Measurements from ENCODE around the gene SMYD2. TPM values are rescaled to one million over a fixed set of nuclear protein-coding genes. Genes with fewer than 3 reads are reported as not detected.

Gene SMYD2
- total RNA-seq, 1 donor from 2014 or later, result 39.8 TPM

DNA sequence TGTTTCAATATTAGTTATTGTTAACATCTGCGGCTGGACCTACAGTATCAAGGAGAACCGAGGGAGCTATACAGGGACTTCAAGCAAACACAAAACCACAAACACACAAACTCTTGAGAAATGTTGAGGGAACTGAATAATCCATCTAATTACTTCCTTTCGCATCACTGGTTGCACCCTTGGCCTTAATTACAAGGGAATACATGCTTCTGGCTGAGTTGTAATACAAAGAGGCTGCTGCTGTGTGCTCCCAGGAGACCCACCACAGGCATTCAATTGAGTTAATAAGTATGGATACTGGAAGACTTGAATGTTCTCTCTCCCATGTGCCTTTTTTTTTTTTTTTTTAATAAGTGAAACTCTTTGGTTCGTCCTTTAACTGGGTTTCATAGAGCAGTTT lies 16.8 kb upstream of the SMYD2 start:
- Histone ChIP-seq H3K36me3 (no peaks in the 10 kb centered on the region), H3K27ac (no peak overlapping the region), H3K27me3 (peaks cover 56% of the 10 kb centered on the region), H3K9me3 (no peaks in the 10 kb centered on the region), H3K4me1 (no peaks in the 10 kb centered on the region), H3K4me3 (no peak overlapping the region)
- TF ChIP-seq, protein P1, sequence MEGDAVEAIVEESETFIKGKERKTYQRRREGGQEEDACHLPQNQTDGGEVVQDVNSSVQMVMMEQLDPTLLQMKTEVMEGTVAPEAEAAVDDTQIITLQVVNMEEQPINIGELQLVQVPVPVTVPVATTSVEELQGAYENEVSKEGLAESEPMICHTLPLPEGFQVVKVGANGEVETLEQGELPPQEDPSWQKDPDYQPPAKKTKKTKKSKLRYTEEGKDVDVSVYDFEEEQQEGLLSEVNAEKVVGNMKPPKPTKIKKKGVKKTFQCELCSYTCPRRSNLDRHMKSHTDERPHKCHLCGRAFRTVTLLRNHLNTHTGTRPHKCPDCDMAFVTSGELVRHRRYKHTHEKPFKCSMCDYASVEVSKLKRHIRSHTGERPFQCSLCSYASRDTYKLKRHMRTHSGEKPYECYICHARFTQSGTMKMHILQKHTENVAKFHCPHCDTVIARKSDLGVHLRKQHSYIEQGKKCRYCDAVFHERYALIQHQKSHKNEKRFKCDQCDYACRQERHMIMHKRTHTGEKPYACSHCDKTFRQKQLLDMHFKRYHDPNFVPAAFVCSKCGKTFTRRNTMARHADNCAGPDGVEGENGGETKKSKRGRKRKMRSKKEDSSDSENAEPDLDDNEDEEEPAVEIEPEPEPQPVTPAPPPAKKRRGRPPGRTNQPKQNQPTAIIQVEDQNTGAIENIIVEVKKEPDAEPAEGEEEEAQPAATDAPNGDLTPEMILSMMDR (IDR thresholded peaks at IDR 0.05), result no peak
- ATAC-seq (no peak), DNase-seq (no peak)
- intact Hi-C loops (cut with DNase I), result no loop called here

DNA sequence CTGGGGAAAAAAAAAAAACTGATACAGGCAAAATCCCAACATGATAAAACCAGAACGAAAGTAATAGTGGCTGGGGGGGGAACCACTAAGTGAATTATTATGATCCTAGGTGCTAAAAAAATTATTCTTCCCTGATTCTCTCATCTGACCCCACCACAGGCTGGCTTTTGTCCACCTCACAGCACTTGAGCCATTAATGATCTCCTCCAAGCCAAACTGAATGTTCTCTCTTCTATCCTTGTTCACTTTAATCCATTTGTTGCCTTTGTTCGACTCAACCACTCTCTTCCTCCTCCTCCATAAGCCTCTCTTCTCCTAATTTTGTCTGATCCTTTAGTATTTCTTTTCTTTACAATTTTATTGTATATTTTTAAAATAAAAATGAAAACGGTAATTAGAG lies 16.0 kb upstream of the SMYD2 start:
- intact Hi-C loops (cut with DNase I), result no loop called here
- H3K27me3 ChIP-seq, result peaks cover 64% of the 10 kb centered on the region
- DNase-seq (no peak), ATAC-seq (no peak)
- no peak overlapping the region for H3K4me3 ChIP-seq
- no peak overlapping the region for H3K27ac ChIP-seq
- TF ChIP-seq, protein P1 (IDR thresholded peaks at IDR 0.05), result no peak
- H3K9me3 ChIP-seq, result no peaks in the 10 kb centered on the region
- H3K36me3 ChIP-seq, result no peaks in the 10 kb centered on the region
- no peaks in the 10 kb centered on the region for H3K4me1 ChIP-seq

DNA sequence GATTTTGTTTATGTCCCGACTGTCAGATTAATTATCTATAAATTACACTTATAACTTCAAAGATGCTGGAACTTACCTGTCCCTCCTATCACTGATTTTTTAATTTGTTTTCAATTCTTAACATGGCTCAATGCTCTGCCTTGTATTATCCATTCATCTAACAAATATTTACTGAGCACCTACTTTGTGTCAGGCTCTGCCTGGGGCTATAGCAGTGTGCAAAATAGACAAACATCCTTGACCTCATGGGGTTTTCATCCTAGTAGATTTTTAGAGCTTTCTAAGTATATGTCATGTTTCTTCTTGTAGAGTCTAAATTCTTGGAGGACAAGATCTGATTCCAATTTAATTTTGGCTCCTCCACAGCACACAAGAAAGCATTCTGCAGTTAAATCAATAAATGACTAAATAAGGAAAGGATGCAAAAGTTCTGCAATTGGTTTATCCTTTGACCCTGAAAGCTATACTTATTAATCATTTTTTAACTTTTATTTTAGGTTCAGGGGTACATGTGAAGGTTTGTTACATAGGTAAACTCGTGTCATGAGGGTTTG lies 10.8 kb upstream of the SMYD2 start:
- intact Hi-C loops (cut with DNase I), result loop anchor here (10.0 kb wide), 1 partner anchor 55 kb away; no protein-coding TSS in a partner anchor
- TF ChIP-seq, protein P1 (IDR thresholded peaks at IDR 0.05), result no peak
- ATAC-seq (no peak), DNase-seq (no peak)
- Histone ChIP-seq H3K36me3 (no peaks in the 10 kb centered on the region), H3K4me3 (no peak overlapping the region), H3K9me3 (no peaks in the 10 kb centered on the region), H3K27ac (no peak overlapping the region), H3K27me3 (peaks cover 57% of the 10 kb centered on the region), H3K4me1 (no peaks in the 10 kb centered on the region)

DNA sequence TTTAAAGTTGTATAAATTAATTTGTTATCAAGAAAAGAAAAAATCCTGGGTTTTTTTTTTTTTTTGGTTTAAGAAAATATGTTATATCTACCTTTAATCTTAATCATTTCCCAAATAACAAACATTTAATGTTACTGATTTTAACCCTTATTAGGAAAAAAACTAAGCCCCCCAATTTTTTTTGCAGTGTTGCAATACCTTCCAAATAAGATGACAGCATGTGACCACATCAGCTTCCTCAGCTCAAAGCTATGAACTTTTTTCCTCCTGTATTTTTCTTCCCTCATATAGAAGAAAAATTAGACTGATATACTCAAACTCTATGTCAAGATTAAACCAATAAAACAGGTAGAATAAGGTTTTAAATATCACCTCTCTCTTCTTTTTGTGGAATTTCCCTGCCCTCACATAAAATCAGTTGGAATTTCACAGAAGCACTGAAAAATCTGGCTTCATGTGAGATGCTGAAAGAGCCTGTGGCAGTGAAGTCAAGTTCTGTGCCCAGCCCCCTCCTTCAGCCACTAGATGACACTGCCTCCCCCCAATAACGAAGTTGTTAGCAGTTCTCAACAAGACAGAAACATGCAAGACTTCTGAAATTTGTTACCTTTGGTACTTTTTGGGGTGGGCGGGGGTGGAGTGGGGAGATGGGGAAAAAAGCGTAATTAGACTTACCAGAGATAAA lies 9.6 kb upstream of the SMYD2 start:
- TF ChIP-seq, protein P1 (IDR thresholded peaks at IDR 0.05), result no peak
- Histone ChIP-seq H3K4me3 (no peak overlapping the region), H3K27me3 (peaks cover 47% of the 10 kb centered on the region), H3K4me1 (no peaks in the 10 kb centered on the region), H3K27ac (no peak overlapping the region), H3K36me3 (no peaks in the 10 kb centered on the region), H3K9me3 (no peaks in the 10 kb centered on the region)
- ATAC-seq (no peak), DNase-seq (no peak)
- intact Hi-C loops (cut with DNase I), result loop anchor here (10.0 kb wide), 1 partner anchor 53 kb away; no protein-coding TSS in a partner anchor

DNA sequence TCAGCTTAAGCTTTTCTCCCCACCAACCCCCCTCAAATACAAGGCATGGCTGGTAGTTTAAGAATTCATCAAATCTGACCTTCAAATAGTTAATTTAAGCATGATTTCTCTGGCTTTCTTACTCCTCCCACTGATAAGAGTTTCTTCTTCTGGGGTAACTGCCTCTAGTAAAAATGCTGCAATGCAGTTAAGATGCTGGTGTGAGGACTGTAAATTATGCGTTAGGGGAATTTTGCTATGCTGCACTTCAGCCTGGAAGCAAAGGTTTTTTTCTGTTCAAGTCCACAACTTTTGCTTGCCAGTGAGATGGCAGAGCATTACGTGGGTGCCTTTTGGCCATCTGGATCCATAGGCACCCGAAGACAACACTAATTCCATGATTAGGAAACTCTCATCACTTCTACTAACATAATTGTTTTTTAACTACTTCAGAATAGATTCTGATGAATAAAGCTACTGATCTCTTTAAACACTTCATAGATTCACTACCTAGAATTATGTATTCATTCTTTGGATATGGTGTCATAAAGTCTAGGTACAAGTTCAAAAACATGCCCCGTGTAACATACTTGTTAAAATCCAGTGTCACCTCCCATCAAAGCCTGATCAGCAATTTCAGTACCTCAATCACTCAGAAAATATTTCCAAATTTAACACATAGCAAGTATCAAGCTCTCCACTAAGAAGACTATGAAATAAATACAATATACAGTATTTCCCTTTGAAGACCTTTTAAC lies 8.8 kb upstream of the SMYD2 start:
- ATAC-seq, result no peak
- H3K27me3 ChIP-seq, result peaks cover 43% of the 10 kb centered on the region
- TF ChIP-seq, protein P1 (IDR thresholded peaks at IDR 0.05), result no peak
- no peaks in the 10 kb centered on the region for H3K4me1 ChIP-seq
- H3K4me3 ChIP-seq, result no peak overlapping the region
- intact Hi-C loops (cut with DNase I), result loop anchor here (10.0 kb wide), 1 partner anchor 53 kb away; no protein-coding TSS in a partner anchor
- no peaks in the 10 kb centered on the region for H3K36me3 ChIP-seq
- DNase-seq, result no peak
- H3K9me3 ChIP-seq, result no peaks in the 10 kb centered on the region
- H3K27ac ChIP-seq, result no peak overlapping the region
